WTC11 (cell line): ENCODE data around the gene ITLN1. TPM values are rescaled to one million over a fixed set of nuclear protein-coding genes. Genes with fewer than 3 reads are reported as not detected.

Experiments
- ATAC-seq: fragments of 200-7000 bp; cut with Tn5 transposase; 2 replicates; pipeline ENCODE4 v1.10.0; 2021; ENCODE audit warnings: mild to moderate bottlenecking, moderate library complexity
- CTCF ChIA-PET: fragments of 300-600 bp; sonication (Branson Sonifier 250); formaldehyde crosslinking; loops from one replicate; lab custom pipeline; 2021; ENCODE audit warnings: antibody characterized with exemption; lab: Charles Lee
- POLR2A ChIA-PET: fragments of 350-600 bp; sonication (Branson Sonifier 250); formaldehyde crosslinking; loops from one replicate; lab custom pipeline; 2021; ENCODE audit warnings: antibody characterized with exemption; lab: Charles Lee
- DNase-seq: peaks from one replicate; pipeline ENCODE4 v3.0.0; 2021; ENCODE audit warnings: low spot score
- H3K27ac Mint-ChIP-seq: 2 replicates; pipeline ENCODE4 v1.8.0; 2021; ENCODE audit warnings: mixed read lengths
- H3K27me3 Mint-ChIP-seq: 2 replicates; pipeline ENCODE4 v1.8.0; 2021; ENCODE audit warnings: low read depth, mild to moderate bottlenecking, moderate library complexity, mixed read lengths
- H3K36me3 Mint-ChIP-seq: 2 replicates; pipeline ENCODE4 v1.8.0; 2021; ENCODE audit warnings: mixed read lengths
- H3K4me1 Mint-ChIP-seq: 2 replicates; pipeline ENCODE4 v1.8.0; 2022; ENCODE audit warnings: mixed read lengths
- H3K4me3 Mint-ChIP-seq: 2 replicates; pipeline ENCODE4 v1.8.0; 2021; ENCODE audit warnings: mild to moderate bottlenecking, moderate library complexity, mixed read lengths
- H3K9me3 Mint-ChIP-seq: 2 replicates; pipeline ENCODE4 v1.8.0; 2021; ENCODE audit warnings: mixed read lengths
- CBFB ChIP-seq: sonication (generic); formaldehyde crosslinking; IDR thresholded peaks from 2 replicates; pipeline ENCODE4 v1.8.1; 2022; ENCODE audit warnings: mild to moderate bottlenecking, low read depth, missing genetic modification reagents
- ESRRA ChIP-seq: sonication (generic); formaldehyde crosslinking; IDR thresholded peaks from 2 replicates; pipeline ENCODE4 v1.8.1; 2022; ENCODE audit warnings: mild to moderate bottlenecking, missing genetic modification reagents, borderline replicate concordance
- GABPB1 ChIP-seq: sonication (generic); formaldehyde crosslinking; IDR thresholded peaks from 2 replicates; pipeline ENCODE4 v1.8.1; 2023; ENCODE audit warnings: mild to moderate bottlenecking, missing genetic modification reagents
- KAT7 ChIP-seq: sonication (generic); formaldehyde crosslinking; IDR thresholded peaks from 2 replicates; pipeline ENCODE4 v1.8.1; 2023; ENCODE audit warnings: missing genetic modification reagents, mild to moderate bottlenecking, borderline replicate concordance
- NR3C1 ChIP-seq: sonication (generic); formaldehyde crosslinking; conservative IDR thresholded peaks from 2 replicates; pipeline ENCODE4 v1.8.1; 2023; ENCODE audit warnings: low read depth, mild to moderate bottlenecking, missing genetic modification reagents
- OVOL2 ChIP-seq: fragments of 250-450 bp; sonication (Bioruptor Pico); IDR thresholded peaks from 2 replicates; pipeline ENCODE4 v1.9.0; 2021; ENCODE audit warnings: mild to moderate bottlenecking, borderline replicate concordance
- RORB ChIP-seq: fragments of 250-450 bp; sonication (Bioruptor Pico); IDR thresholded peaks from 2 replicates; pipeline ENCODE4 v1.9.0; 2021; ENCODE audit warnings: mild to moderate bottlenecking
- SOX15 ChIP-seq: fragments of 250-450 bp; sonication (Bioruptor Pico); IDR thresholded peaks from 2 replicates; pipeline ENCODE4 v1.9.0; 2021; ENCODE audit warnings: mild to moderate bottlenecking
- TP53 ChIP-seq: sonication (generic); formaldehyde crosslinking; IDR thresholded peaks from 2 replicates; pipeline ENCODE4 v1.8.1; 2023; ENCODE audit warnings: mild to moderate bottlenecking, missing genetic modification reagents
- ZNF219 ChIP-seq: sonication (generic); formaldehyde crosslinking; IDR thresholded peaks from 2 replicates; pipeline ENCODE4 v1.8.0; 2023; ENCODE audit warnings: missing genetic modification reagents, mild to moderate bottlenecking, borderline replicate concordance
- total RNA-seq: library from RNA; stranded (reverse); gene quantifications from 3 replicates; pipeline ENCODE4 v1.2.3, GENCODE V29; 2021
- TF ChIP-seq, protein P1 (sequence below): sonication (generic); formaldehyde crosslinking; IDR thresholded peaks from 2 replicates; pipeline ENCODE4 v1.8.1; 2023; ENCODE audit warnings: mild to moderate bottlenecking, missing genetic modification reagents, moderate library complexity
- TF ChIP-seq, protein P2 (sequence below): sonication (generic); formaldehyde crosslinking; IDR thresholded peaks from 2 replicates; pipeline ENCODE4 v1.8.0; 2022; ENCODE audit warnings: mild to moderate bottlenecking, missing genetic modification reagents
- TF ChIP-seq, protein P3 (sequence below): sonication (generic); formaldehyde crosslinking; IDR thresholded peaks from 2 replicates; pipeline ENCODE4 v1.8.1; 2023; ENCODE audit warnings: mild to moderate bottlenecking, missing genetic modification reagents
- TF ChIP-seq, protein P4 (sequence below): fragments of 250-450 bp; sonication (Bioruptor Pico); IDR thresholded peaks from 2 replicates; pipeline ENCODE4 v2.1.2; 2022; ENCODE audit warnings: mild to moderate bottlenecking, moderate library complexity
- TF ChIP-seq, protein P5 (sequence below): fragments of 250-450 bp; sonication (Bioruptor Pico); IDR thresholded peaks from 2 replicates; pipeline ENCODE4 v1.9.0; 2021; ENCODE audit warnings: moderate library complexity, mild to moderate bottlenecking, inconsistent platforms, borderline replicate concordance
- TF ChIP-seq, protein P6 (sequence below): sonication (generic); formaldehyde crosslinking; conservative IDR thresholded peaks from 2 replicates; pipeline ENCODE4 v1.8.1; 2023; ENCODE audit warnings: mild to moderate bottlenecking, low read depth, missing genetic modification reagents, moderate library complexity
- TF ChIP-seq, protein P7 (sequence below): sonication (generic); formaldehyde crosslinking; IDR thresholded peaks from 2 replicates; pipeline ENCODE4 v1.8.0; 2022; ENCODE audit warnings: missing genetic modification reagents

The ITLN1 gene
- total RNA-seq, 1 experiment from 2014 or later = not detected

DNA sequence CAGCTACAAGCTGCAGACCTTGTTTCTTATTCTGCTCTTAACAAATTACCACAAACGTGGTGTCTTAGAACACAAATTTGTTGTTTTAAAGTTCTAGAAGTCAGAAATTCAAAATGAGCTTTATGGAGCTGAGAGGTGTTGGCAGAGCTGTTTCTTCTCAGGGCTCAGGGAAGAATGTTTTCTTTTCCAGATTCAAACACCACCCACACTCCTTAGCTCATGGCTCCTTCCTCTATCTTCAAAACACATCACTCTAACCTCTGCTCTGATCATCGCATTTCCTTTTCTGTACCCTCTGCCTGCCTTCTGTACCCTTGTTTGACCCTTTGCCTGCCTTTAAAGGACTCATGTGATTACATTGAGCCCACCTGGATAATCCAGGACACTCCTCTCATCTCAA, 26.9 kb upstream of the ITLN1 start:
- Mint-ChIP-seq H3K4me1 (peaks cover 22% of the 10 kb centered on the region), H3K27ac (no peak overlapping the region), H3K27me3 (no peaks in the 10 kb centered on the region; the same call in 1 of the 2 replicates), H3K4me3 (no peak overlapping the region), H3K36me3 (no peaks in the 10 kb centered on the region), H3K9me3 (peaks cover 5% of the 10 kb centered on the region; the same call in 1 of the 2 replicates)
- ChIA-PET CTCF (interaction anchor here (0.8 kb wide), 1 partner anchor 43 kb away, joined by 3 read pairs; the partner anchor contains the start of gene ITLN2), POLR2A (no interaction called here)
- DNase-seq (no peak), ATAC-seq (no peak)
- TF ChIP-seq NR3C1 (CRISPR knock-in tag) (no peak), CBFB (CRISPR knock-in tag) (no peak), ESRRA (no peak), SOX15 (CRISPR knock-in tag) (no peak), GABPB1 (CRISPR knock-in tag) (no peak), KAT7 (CRISPR knock-in tag) (no peak), ZNF219 (CRISPR knock-in tag) (no peak), OVOL2 (no peak), RORB (CRISPR knock-in tag) (no peak), TP53 (CRISPR knock-in tag) (no peak)
- TF ChIP-seq, protein P1, sequence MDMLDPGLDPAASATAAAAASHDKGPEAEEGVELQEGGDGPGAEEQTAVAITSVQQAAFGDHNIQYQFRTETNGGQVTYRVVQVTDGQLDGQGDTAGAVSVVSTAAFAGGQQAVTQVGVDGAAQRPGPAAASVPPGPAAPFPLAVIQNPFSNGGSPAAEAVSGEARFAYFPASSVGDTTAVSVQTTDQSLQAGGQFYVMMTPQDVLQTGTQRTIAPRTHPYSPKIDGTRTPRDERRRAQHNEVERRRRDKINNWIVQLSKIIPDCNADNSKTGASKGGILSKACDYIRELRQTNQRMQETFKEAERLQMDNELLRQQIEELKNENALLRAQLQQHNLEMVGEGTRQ = no peak
- TF ChIP-seq, protein P2, sequence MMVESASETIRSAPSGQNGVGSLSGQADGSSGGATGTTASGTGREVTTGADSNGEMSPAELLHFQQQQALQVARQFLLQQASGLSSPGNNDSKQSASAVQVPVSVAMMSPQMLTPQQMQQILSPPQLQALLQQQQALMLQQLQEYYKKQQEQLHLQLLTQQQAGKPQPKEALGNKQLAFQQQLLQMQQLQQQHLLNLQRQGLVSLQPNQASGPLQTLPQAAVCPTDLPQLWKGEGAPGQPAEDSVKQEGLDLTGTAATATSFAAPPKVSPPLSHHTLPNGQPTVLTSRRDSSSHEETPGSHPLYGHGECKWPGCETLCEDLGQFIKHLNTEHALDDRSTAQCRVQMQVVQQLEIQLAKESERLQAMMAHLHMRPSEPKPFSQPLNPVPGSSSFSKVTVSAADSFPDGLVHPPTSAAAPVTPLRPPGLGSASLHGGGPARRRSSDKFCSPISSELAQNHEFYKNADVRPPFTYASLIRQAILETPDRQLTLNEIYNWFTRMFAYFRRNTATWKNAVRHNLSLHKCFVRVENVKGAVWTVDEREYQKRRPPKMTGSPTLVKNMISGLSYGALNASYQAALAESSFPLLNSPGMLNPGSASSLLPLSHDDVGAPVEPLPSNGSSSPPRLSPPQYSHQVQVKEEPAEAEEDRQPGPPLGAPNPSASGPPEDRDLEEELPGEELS = no peak
- TF ChIP-seq, protein P3, sequence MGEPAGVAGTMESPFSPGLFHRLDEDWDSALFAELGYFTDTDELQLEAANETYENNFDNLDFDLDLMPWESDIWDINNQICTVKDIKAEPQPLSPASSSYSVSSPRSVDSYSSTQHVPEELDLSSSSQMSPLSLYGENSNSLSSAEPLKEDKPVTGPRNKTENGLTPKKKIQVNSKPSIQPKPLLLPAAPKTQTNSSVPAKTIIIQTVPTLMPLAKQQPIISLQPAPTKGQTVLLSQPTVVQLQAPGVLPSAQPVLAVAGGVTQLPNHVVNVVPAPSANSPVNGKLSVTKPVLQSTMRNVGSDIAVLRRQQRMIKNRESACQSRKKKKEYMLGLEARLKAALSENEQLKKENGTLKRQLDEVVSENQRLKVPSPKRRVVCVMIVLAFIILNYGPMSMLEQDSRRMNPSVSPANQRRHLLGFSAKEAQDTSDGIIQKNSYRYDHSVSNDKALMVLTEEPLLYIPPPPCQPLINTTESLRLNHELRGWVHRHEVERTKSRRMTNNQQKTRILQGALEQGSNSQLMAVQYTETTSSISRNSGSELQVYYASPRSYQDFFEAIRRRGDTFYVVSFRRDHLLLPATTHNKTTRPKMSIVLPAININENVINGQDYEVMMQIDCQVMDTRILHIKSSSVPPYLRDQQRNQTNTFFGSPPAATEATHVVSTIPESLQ = no peak
- TF ChIP-seq, protein P4, sequence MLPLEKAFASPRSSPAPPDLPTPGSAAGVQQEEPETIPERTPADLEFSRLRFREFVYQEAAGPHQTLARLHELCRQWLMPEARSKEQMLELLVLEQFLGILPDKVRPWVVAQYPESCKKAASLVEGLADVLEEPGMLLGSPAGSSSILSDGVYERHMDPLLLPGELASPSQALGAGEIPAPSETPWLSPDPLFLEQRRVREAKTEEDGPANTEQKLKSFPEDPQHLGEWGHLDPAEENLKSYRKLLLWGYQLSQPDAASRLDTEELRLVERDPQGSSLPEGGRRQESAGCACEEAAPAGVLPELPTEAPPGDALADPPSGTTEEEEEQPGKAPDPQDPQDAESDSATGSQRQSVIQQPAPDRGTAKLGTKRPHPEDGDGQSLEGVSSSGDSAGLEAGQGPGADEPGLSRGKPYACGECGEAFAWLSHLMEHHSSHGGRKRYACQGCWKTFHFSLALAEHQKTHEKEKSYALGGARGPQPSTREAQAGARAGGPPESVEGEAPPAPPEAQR (CRISPR knock-in tag) = no peak
- TF ChIP-seq, protein P5, sequence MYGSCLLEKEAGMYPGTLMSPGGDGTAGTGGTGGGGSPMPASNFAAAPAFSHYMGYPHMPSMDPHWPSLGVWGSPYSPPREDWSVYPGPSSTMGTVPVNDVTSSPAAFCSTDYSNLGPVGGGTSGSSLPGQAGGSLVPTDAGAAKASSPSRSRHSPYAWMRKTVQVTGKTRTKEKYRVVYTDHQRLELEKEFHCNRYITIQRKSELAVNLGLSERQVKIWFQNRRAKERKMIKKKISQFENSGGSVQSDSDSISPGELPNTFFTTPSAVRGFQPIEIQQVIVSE = no peak
- TF ChIP-seq, protein P6, sequence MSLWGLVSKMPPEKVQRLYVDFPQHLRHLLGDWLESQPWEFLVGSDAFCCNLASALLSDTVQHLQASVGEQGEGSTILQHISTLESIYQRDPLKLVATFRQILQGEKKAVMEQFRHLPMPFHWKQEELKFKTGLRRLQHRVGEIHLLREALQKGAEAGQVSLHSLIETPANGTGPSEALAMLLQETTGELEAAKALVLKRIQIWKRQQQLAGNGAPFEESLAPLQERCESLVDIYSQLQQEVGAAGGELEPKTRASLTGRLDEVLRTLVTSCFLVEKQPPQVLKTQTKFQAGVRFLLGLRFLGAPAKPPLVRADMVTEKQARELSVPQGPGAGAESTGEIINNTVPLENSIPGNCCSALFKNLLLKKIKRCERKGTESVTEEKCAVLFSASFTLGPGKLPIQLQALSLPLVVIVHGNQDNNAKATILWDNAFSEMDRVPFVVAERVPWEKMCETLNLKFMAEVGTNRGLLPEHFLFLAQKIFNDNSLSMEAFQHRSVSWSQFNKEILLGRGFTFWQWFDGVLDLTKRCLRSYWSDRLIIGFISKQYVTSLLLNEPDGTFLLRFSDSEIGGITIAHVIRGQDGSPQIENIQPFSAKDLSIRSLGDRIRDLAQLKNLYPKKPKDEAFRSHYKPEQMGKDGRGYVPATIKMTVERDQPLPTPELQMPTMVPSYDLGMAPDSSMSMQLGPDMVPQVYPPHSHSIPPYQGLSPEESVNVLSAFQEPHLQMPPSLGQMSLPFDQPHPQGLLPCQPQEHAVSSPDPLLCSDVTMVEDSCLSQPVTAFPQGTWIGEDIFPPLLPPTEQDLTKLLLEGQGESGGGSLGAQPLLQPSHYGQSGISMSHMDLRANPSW = no peak
- TF ChIP-seq, protein P7, sequence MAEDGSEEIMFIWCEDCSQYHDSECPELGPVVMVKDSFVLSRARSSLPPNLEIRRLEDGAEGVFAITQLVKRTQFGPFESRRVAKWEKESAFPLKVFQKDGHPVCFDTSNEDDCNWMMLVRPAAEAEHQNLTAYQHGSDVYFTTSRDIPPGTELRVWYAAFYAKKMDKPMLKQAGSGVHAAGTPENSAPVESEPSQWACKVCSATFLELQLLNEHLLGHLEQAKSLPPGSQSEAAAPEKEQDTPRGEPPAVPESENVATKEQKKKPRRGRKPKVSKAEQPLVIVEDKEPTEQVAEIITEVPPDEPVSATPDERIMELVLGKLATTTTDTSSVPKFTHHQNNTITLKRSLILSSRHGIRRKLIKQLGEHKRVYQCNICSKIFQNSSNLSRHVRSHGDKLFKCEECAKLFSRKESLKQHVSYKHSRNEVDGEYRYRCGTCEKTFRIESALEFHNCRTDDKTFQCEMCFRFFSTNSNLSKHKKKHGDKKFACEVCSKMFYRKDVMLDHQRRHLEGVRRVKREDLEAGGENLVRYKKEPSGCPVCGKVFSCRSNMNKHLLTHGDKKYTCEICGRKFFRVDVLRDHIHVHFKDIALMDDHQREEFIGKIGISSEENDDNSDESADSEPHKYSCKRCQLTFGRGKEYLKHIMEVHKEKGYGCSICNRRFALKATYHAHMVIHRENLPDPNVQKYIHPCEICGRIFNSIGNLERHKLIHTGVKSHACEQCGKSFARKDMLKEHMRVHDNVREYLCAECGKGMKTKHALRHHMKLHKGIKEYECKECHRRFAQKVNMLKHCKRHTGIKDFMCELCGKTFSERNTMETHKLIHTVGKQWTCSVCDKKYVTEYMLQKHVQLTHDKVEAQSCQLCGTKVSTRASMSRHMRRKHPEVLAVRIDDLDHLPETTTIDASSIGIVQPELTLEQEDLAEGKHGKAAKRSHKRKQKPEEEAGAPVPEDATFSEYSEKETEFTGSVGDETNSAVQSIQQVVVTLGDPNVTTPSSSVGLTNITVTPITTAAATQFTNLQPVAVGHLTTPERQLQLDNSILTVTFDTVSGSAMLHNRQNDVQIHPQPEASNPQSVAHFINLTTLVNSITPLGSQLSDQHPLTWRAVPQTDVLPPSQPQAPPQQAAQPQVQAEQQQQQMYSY (CRISPR knock-in tag) = no peak
